H1 (cell line): ENCODE measurements around the gene EXD3. TPM values are rescaled to one million over a fixed set of nuclear protein-coding genes. Genes with fewer than 3 reads are reported as not detected.

ENCODE experiments used
- CTCF ChIA-PET: fragments of 300-600 bp; sonication (Branson Sonifier 250); formaldehyde crosslinking; loops from one replicate; lab custom pipeline; 2021; ENCODE audit not compliant: partially characterized antibody; lab: Charles Lee
- POLR2A ChIA-PET: fragments of 300-600 bp; sonication (Branson Sonifier 250); formaldehyde crosslinking; loops from one replicate; lab custom pipeline; 2021; ENCODE audit warnings: inconsistent platforms; ENCODE audit not compliant: partially characterized antibody; lab: Charles Lee
- DNase-seq, 2 experiments: peaks; one replicate each; pipeline versions ENCODE4 v3.0.0 to v3.0.0-alpha.2; 2010 to 2022; ENCODE audit warnings: low spot score in 2 of 2, low read depth in 1 of 2, mixed read lengths in 1 of 2
- FAIRE-seq: peaks from 2 replicates; lab custom pipeline; 2011; peaks lifted over from hg19 to GRCh38; lab: Jason Lieb, UNC
- H2AFZ ChIP-seq: 2 replicates; pipeline ENCODE4 v1.8.1; 2012; ENCODE audit warnings: low read length, inconsistent platforms
- H2AK5ac ChIP-seq: 2 replicates; pipeline ENCODE4 v1.6.1; 2013; ENCODE audit warnings: low read depth, low read length
- H2BK120ac ChIP-seq: replicated peaks from 2 replicates; pipeline ENCODE3; 2013; ENCODE audit warnings: low read depth, low read length, inconsistent platforms
- H2BK12ac ChIP-seq: 2 replicates; pipeline ENCODE4 v1.6.1; 2013; ENCODE audit warnings: low read depth, low read length
- H2BK15ac ChIP-seq: 2 replicates; pipeline ENCODE4 v1.6.1; 2013; ENCODE audit warnings: low read length
- H2BK20ac ChIP-seq: 2 replicates; pipeline ENCODE4 v1.6.1; 2013; ENCODE audit warnings: low read length
- H2BK5ac ChIP-seq: 2 replicates; pipeline ENCODE4 v1.6.1; 2013; ENCODE audit warnings: low read depth, low read length
- H3K14ac ChIP-seq: 2 replicates; pipeline ENCODE4 v1.6.1; 2013; ENCODE audit warnings: inconsistent platforms; ENCODE audit not compliant: insufficient read length
- H3K18ac ChIP-seq: 2 replicates; pipeline ENCODE4 v1.6.1; 2013; ENCODE audit warnings: low read length; ENCODE audit errors: extremely low read depth
- H3K23ac ChIP-seq: 2 replicates; pipeline ENCODE4 v1.6.1; 2013; ENCODE audit warnings: inconsistent platforms; ENCODE audit not compliant: insufficient read length
- H3K23me2 ChIP-seq: 2 replicates; pipeline ENCODE4 v1.6.1; 2013; ENCODE audit warnings: low read depth, low read length
- H3K27ac ChIP-seq: 2 replicates; pipeline ENCODE4 v1.6.1; 2011; ENCODE audit warnings: low read depth, low read length, inconsistent platforms
- H3K27me3 ChIP-seq, 4 experiments: replicated peaks in 1 of 4; 1 replicate in 1 of 4; 2 replicates in 3 of 4; pipeline versions ENCODE4 v1.6.1 to v1.8.1; 2011 to 2013; ENCODE audit warnings: low read length in 3 of 4, mild to moderate bottlenecking in 3 of 4, inconsistent platforms in 2 of 4, mixed read lengths in 2 of 4, moderate library complexity in 1 of 4; ENCODE audit not compliant: control insufficient read depth in 3 of 4, insufficient read depth in 3 of 4; ENCODE audit errors: extremely low read depth in 1 of 4
- H3K36me3 ChIP-seq, 4 experiments: 2 replicates each; pipeline versions ENCODE4 v1.6.1 to v1.8.1; 2011 to 2013; ENCODE audit warnings: mild to moderate bottlenecking in 4 of 4, low read length in 3 of 4, moderate library complexity in 2 of 4, control low read depth in 1 of 4, inconsistent platforms in 1 of 4; ENCODE audit not compliant: insufficient read depth in 4 of 4, control insufficient read depth in 2 of 4
- H3K4ac ChIP-seq: replicated peaks from 2 replicates; pipeline ENCODE3; 2013; ENCODE audit warnings: low read length, low read depth, mixed read lengths, inconsistent platforms; ENCODE audit not compliant: insufficient read length
- H3K4me1 ChIP-seq, 4 experiments: replicated peaks in 1 of 4; 1 replicate in 1 of 4; 2 replicates in 3 of 4; pipeline versions ENCODE4 v1.6.1 to v1.8.1; 2011 to 2013; ENCODE audit warnings: low read length in 3 of 4, inconsistent platforms in 2 of 4, mixed read lengths in 1 of 4; ENCODE audit not compliant: insufficient read depth in 4 of 4, control insufficient read depth in 3 of 4
- H3K4me2 ChIP-seq, 2 experiments: 2 replicates each; pipeline versions ENCODE4 v1.6.1 to v1.8.1; 2011 to 2013; ENCODE audit warnings: low read depth in 2 of 2, low read length in 2 of 2, control low read depth in 1 of 2, inconsistent platforms in 1 of 2, mild to moderate bottlenecking in 1 of 2; ENCODE audit not compliant: insufficient read depth in 1 of 2
- H3K4me3 ChIP-seq, 4 experiments: fragments of 200-600, 300-600 bp in 1 of 4; sonication (generic), shearing (Covaris generic), sonication (Bioruptor Twin) in 1 of 4; 2 replicates each; pipeline versions ENCODE4 v1.5.1 to v1.8.1; 2011 to 2016; ENCODE audit warnings: low read length in 4 of 4, low read depth in 3 of 4, control low read depth in 2 of 4, inconsistent platforms in 2 of 4, mild to moderate bottlenecking in 2 of 4, mixed read lengths in 1 of 4, moderate library complexity in 1 of 4; ENCODE audit not compliant: insufficient read depth in 2 of 4; ENCODE audit errors: extremely low read depth in 1 of 4
- H3K56ac ChIP-seq: replicated peaks from 2 replicates; pipeline ENCODE3; 2013; ENCODE audit warnings: low read depth, mild to moderate bottlenecking, mixed read lengths, low read length, inconsistent platforms; ENCODE audit not compliant: insufficient read length
- H3K79me1 ChIP-seq: 2 replicates; pipeline ENCODE4 v1.6.1; 2013; ENCODE audit warnings: low read depth, low read length, control low read depth
- H3K79me2 ChIP-seq, 2 experiments: 2 replicates each; pipeline versions ENCODE4 v1.6.1 to v1.8.1; 2012 to 2013; ENCODE audit warnings: low read length in 2 of 2, mild to moderate bottlenecking in 2 of 2, inconsistent platforms in 1 of 2; ENCODE audit not compliant: insufficient read depth in 2 of 2, control insufficient read depth in 1 of 2
- H3K9ac ChIP-seq, 4 experiments: replicated peaks in 1 of 4; 1 replicate in 1 of 4; 2 replicates in 3 of 4; pipeline versions ENCODE4 v1.6.1 to v1.8.1; 2011 to 2013; ENCODE audit warnings: low read depth in 3 of 4, low read length in 3 of 4, control low read depth in 2 of 4, mild to moderate bottlenecking in 2 of 4, moderate library complexity in 2 of 4, inconsistent platforms in 1 of 4; ENCODE audit errors: extremely low read depth in 1 of 4
- H3K9me3 ChIP-seq, 2 experiments: 2 replicates each; pipeline versions ENCODE4 v1.6.1 to v1.8.1; 2012 to 2013; ENCODE audit warnings: mild to moderate bottlenecking in 2 of 2, moderate library complexity in 2 of 2, control low read depth in 1 of 2, inconsistent platforms in 1 of 2, low read depth in 1 of 2, low read length in 1 of 2, mixed read lengths in 1 of 2; ENCODE audit not compliant: insufficient read depth in 2 of 2
- H4K20me1 ChIP-seq, 2 experiments: replicated peaks in 1 of 2; 2 replicates each; pipeline versions ENCODE3 to v1.8.1; 2011 to 2013; ENCODE audit warnings: inconsistent platforms in 2 of 2, low read length in 2 of 2, mild to moderate bottlenecking in 1 of 2; ENCODE audit not compliant: insufficient read depth in 2 of 2, control insufficient read depth in 1 of 2
- H4K5ac ChIP-seq: 2 replicates; pipeline ENCODE4 v1.6.1; 2013; ENCODE audit warnings: low read length, low read depth, mixed read lengths, inconsistent platforms; ENCODE audit not compliant: insufficient read length
- H4K8ac ChIP-seq: 2 replicates; pipeline ENCODE4 v1.8.0; 2013; ENCODE audit warnings: mild to moderate bottlenecking, moderate library complexity, low read length, inconsistent platforms; ENCODE audit not compliant: insufficient read depth; ENCODE audit errors: extremely low read depth
- H4K91ac ChIP-seq: replicated peaks from 2 replicates; pipeline ENCODE3; 2013; ENCODE audit warnings: low read length, mixed read lengths, inconsistent platforms; ENCODE audit not compliant: insufficient read length
- ASH2L ChIP-seq: fragments of 200-600, 300-600 bp; sonication (generic); IDR thresholded peaks from one replicate; pipeline ENCODE4 v1.7.1; 2017; ENCODE audit warnings: low read length
- CBX8 ChIP-seq: fragments of 300-800, 300-1000 bp; sonication (generic); IDR thresholded peaks from 2 replicates; pipeline ENCODE4 v1.7.1; 2016; ENCODE audit warnings: low read depth, low read length, borderline replicate concordance
- E2F6 ChIP-seq: IDR thresholded peaks from 2 replicates; pipeline ENCODE4 v1.6.1; 2012; ENCODE audit warnings: inconsistent platforms
- KDM5A ChIP-seq: fragments of 200-600 bp; IDR thresholded peaks from 2 replicates; pipeline ENCODE4 v1.7.1; 2012; ENCODE audit warnings: mild to moderate bottlenecking, low read length, inconsistent platforms, mixed read lengths
- PHF8 ChIP-seq: fragments of 200-600 bp; sonication (generic); conservative IDR thresholded peaks from 2 replicates; pipeline ENCODE4 v1.7.1; 2012; ENCODE audit warnings: low read depth, mild to moderate bottlenecking, inconsistent platforms, low read length, moderate library complexity
- RBBP5 ChIP-seq: IDR thresholded peaks from 2 replicates; pipeline ENCODE4 v1.7.1; 2012; ENCODE audit warnings: low read depth, mild to moderate bottlenecking, inconsistent platforms, low read length, moderate library complexity, borderline replicate concordance
- SP2 ChIP-seq: IDR thresholded peaks from 2 replicates; pipeline ENCODE4 v1.6.1; 2012; ENCODE audit warnings: mild to moderate bottlenecking, low read length, inconsistent platforms
- TAF7 ChIP-seq: optimal IDR thresholded peaks from 2 replicates; pipeline ENCODE3; 2011; ENCODE audit warnings: low read depth, mild to moderate bottlenecking, inconsistent platforms, low read length, moderate library complexity, borderline replicate concordance
- TBP ChIP-seq: IDR thresholded peaks from 2 replicates; pipeline ENCODE4 v1.6.1; 2011; ENCODE audit warnings: low read depth, low read length, improper control_type of control experiment
- ZNF274 ChIP-seq: IDR thresholded peaks from 2 replicates; pipeline ENCODE4 v1.7.0; 2012; ENCODE audit warnings: low read length, borderline replicate concordance; ENCODE audit errors: extremely low read depth
- WGBS, 2 experiments: shearing (Covaris generic) in 1 of 2; methylation state at CpG; one replicate each; pipeline versions ENCODE4 v1.1.6 to v1.1.7; 2013 to 2015; ENCODE audit warnings: low lambda C conversion rate in 2 of 2, mixed read lengths in 2 of 2, inconsistent platforms in 1 of 2, low coverage in 1 of 2, missing lambda C conversion rate in 1 of 2; ENCODE audit not compliant: insufficient replicate concordance in 2 of 2, insufficient coverage in 1 of 2, insufficient read length in 1 of 2; ENCODE audit errors: extremely low coverage in 1 of 2, missing lambda C conversion rate in 1 of 2; 5-methylcytosine and 5-hydroxymethylcytosine counted together
- polyA plus RNA-seq, 7 experiments: library from polyadenylated mRNA; depleted of rRNA in 3 of 7; stranded (reverse) in 5 of 7; unstranded in 2 of 7; fragments of >200 nt in 5 of 7; fragments of 200-250 nt in 2 of 7; gene quantifications; 1 replicate in 5 of 7; 2 replicates in 1 of 7; 4 replicates in 1 of 7; pipeline versions ENCODE4 v1.2.1 to v1.2.3, GENCODE V29; 2011 to 2013; ENCODE audit warnings: missing spikeins in 2 of 7, mixed read lengths in 2 of 7
- total RNA-seq: library from RNA; stranded (reverse); fragmentation: NEBNext Ultra II Directional; extraction: Animal tissue kit (Norgen Biotek cat#: 25700); gene quantifications from 2 replicates; pipeline ENCODE4 v1.2.1, GENCODE V29; 2021
- TF ChIP-seq, protein P1 (sequence below): IDR thresholded peaks from 2 replicates; pipeline ENCODE4 v1.6.1; 2012; ENCODE audit warnings: inconsistent platforms
- TF ChIP-seq, protein P2 (sequence below): IDR thresholded peaks from 2 replicates; pipeline ENCODE4 v1.6.1; 2011; ENCODE audit warnings: low read depth, mild to moderate bottlenecking, low read length; ENCODE audit not compliant: insufficient read depth

Gene EXD3
- total and polyA plus RNA-seq, 2 of the 8 experiments (the other 6 are each of a cell fraction or from before 2014, with no cell fraction given): 7.2 to 9.4 TPM

GRCh38 chr9:137395666-137396010 lies 27.3 kb downstream of the EXD3 start:
- Histone ChIP-seq H2BK20ac (no peak overlapping the region), H3K23me2 (no peaks in the 10 kb centered on the region), H4K20me1 (peaks cover 0 to 6% of the 10 kb centered on the region in 2 experiments), H3K4ac (no peak overlapping the region), H3K79me1 (no peaks in the 10 kb centered on the region), H2BK12ac (no peak overlapping the region), H2BK120ac (no peak overlapping the region), H3K36me3 (no peaks in the 10 kb centered on the region), H3K79me2 (no peaks in the 10 kb centered on the region), H4K8ac (0 out of 2 replicates have a peak overlapping the region, but pooled peaks have one; percentile 51), H3K9ac (no peak overlapping the region), H3K14ac (no peak overlapping the region), H3K9me3 (no peaks in the 10 kb centered on the region), H3K4me2 (no peak overlapping the region), H3K27ac (no peak overlapping the region), H3K27me3 (no peaks in the 10 kb centered on the region), H3K18ac (no peak overlapping the region), H3K4me1 (no peaks in the 10 kb centered on the region; a peak in 1 of 7 replicates), H4K5ac (no peak overlapping the region), H2BK5ac (no peak overlapping the region), H3K23ac (no peak overlapping the region), H4K91ac (no peak overlapping the region), H2AK5ac (no peak overlapping the region), H3K4me3 (no peak overlapping the region), H3K56ac (no peak overlapping the region), H2AFZ (no peak overlapping the region), H2BK15ac (no peak overlapping the region)
- FAIRE-seq (no peak), DNase-seq (no peak)
- POLR2A ChIA-PET: interaction anchor here (1.0 to 1.2 kb wide), 2 partner anchors 9 to 41 kb away, joined by 3 to 4 read pairs; no protein-coding TSS in a partner anchor
- 100% methylated on average over 3 of the region's 11 CpGs; no CpG with 5 or more reads in 1 of the 2 experiments for WGBS, 2 experiments
- CTCF ChIA-PET: interaction anchor here (0.7 to 1.0 kb wide), 4 partner anchors 19 to 109 kb away, joined by 3 to 4 read pairs (median 3); no protein-coding TSS in a partner anchor
- TF ChIP-seq, protein P1, sequence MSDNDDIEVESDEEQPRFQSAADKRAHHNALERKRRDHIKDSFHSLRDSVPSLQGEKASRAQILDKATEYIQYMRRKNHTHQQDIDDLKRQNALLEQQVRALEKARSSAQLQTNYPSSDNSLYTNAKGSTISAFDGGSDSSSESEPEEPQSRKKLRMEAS: no peak
- TF ChIP-seq E2F6 (no peak), PHF8 (no peak), KDM5A (no peak), SP2 (no peak), ASH2L (no peak), TAF7 (no peak), TBP (no peak), RBBP5 (no peak), ZNF274 (no peak), CBX8 (no peak)
- TF ChIP-seq, protein P2, sequence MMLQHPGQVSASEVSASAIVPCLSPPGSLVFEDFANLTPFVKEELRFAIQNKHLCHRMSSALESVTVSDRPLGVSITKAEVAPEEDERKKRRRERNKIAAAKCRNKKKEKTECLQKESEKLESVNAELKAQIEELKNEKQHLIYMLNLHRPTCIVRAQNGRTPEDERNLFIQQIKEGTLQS: no peak
